Cardiac muscle cell (in vitro differentiated cells and primary cell): ENCODE data around the gene CFAP99. TPM values are rescaled to one million over a fixed set of nuclear protein-coding genes. Genes with fewer than 3 reads are reported as not detected.

Experiments used
- DNase-seq, 2 donors: peaks; one replicate each; pipeline versions ENCODE4 v3.0.0 to v3.0.0-alpha.2; 2010 to 2017; ENCODE audit warnings: low read depth in 1 of 2, low spot score in 1 of 2
- H3K27ac ChIP-seq: fragments of 200-600 bp; sonication (generic); 2 replicates; pipeline ENCODE4 v1.5.1; 2016
- H3K27me3 ChIP-seq: fragments of 200-600 bp; sonication (generic); 2 replicates; pipeline ENCODE4 v1.6.0; 2016; ENCODE audit warnings: control low read depth
- H3K36me3 ChIP-seq: fragments of 200-600 bp; sonication (generic); 2 replicates; pipeline ENCODE4 v1.5.1; 2016; ENCODE audit warnings: control low read depth
- H3K4me1 ChIP-seq: fragments of 200-600 bp; sonication (generic); 2 replicates; pipeline ENCODE4 v1.8.1; 2017; ENCODE audit warnings: low read depth, mild to moderate bottlenecking, mixed run types
- H3K4me3 ChIP-seq: fragments of 200-600 bp; sonication (generic); 2 replicates; pipeline ENCODE4 v1.5.1; 2016; ENCODE audit warnings: mild to moderate bottlenecking
- H3K9me3 ChIP-seq: fragments of 200-600 bp; sonication (generic); 2 replicates; pipeline ENCODE4 v1.5.1; 2017; ENCODE audit warnings: low read depth, mild to moderate bottlenecking, control low read depth
- polyA plus RNA-seq: library from polyadenylated mRNA; unstranded; fragments of >200 nt; fragmentation: Nextera tagmentation; extraction: Ambion mirVana; gene quantifications from 2 replicates; pipeline ENCODE4 v1.2.1, GENCODE V29; 2016
- total RNA-seq: library from RNA; depleted of rRNA; stranded (reverse); fragments of >200 nt; gene quantifications from 2 replicates; pipeline ENCODE4 v1.2.3, GENCODE V29; 2016
- TF ChIP-seq, protein P1 (sequence below): IDR thresholded peaks from 2 replicates; pipeline ENCODE4 v1.5.1; 2012; ENCODE audit warnings: low read depth, mild to moderate bottlenecking, low read length

CFAP99 gene
- total and polyA plus RNA-seq, 2 experiments from 2014 or later: 0.10 TPM; not detected in 1

DNA sequence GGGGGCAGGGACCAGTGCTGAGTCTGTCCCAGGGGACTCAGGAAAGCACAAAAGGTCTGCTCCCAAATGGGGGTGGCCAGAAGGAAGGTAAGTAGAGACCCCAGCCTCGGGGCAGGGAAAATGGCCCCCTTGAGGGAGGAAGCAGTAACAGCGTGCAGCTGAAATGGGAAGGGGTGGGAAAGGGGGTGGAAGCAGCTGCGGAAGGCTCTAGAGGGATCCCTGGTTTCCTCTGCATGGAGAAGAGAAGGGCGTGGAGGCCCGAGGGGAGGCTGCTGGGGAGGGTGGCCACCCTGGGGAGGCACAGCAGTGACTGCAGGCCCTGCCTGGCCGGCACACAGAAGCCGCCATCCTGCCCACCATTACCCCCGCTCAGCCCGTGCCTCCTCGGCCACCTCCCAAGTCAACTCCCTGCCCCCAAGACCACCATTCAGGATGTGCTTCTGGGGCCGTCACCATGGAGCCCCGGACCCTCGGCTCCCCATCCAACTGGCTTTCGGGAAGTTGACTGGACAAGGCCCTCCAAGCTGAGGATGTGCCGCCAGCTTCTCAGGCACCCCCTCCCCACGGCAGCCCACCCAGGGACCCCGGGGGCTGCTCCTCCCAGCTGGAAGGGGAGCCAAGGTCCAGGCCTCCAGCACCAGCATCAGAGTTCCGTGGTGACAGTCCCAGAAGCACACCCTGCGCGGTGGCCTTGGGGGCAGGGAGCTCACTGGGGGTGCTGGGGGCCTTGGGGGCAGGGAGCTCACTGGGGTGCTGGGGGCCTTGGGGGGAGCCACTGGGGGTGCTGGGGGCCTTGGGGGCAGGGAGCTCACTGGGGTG lies 23.6 kb downstream of the CFAP99 start:
- no peaks in the 10 kb centered on the region for H3K9me3 ChIP-seq
- H3K27ac ChIP-seq: no peak overlapping the region
- TF ChIP-seq, protein P1, sequence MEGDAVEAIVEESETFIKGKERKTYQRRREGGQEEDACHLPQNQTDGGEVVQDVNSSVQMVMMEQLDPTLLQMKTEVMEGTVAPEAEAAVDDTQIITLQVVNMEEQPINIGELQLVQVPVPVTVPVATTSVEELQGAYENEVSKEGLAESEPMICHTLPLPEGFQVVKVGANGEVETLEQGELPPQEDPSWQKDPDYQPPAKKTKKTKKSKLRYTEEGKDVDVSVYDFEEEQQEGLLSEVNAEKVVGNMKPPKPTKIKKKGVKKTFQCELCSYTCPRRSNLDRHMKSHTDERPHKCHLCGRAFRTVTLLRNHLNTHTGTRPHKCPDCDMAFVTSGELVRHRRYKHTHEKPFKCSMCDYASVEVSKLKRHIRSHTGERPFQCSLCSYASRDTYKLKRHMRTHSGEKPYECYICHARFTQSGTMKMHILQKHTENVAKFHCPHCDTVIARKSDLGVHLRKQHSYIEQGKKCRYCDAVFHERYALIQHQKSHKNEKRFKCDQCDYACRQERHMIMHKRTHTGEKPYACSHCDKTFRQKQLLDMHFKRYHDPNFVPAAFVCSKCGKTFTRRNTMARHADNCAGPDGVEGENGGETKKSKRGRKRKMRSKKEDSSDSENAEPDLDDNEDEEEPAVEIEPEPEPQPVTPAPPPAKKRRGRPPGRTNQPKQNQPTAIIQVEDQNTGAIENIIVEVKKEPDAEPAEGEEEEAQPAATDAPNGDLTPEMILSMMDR: no peak
- H3K36me3 ChIP-seq: no peaks in the 10 kb centered on the region
- H3K4me1 ChIP-seq: no peaks in the 10 kb centered on the region
- no peaks in the 10 kb centered on the region for H3K27me3 ChIP-seq
- no peak for DNase-seq
- no peak overlapping the region for H3K4me3 ChIP-seq

DNA sequence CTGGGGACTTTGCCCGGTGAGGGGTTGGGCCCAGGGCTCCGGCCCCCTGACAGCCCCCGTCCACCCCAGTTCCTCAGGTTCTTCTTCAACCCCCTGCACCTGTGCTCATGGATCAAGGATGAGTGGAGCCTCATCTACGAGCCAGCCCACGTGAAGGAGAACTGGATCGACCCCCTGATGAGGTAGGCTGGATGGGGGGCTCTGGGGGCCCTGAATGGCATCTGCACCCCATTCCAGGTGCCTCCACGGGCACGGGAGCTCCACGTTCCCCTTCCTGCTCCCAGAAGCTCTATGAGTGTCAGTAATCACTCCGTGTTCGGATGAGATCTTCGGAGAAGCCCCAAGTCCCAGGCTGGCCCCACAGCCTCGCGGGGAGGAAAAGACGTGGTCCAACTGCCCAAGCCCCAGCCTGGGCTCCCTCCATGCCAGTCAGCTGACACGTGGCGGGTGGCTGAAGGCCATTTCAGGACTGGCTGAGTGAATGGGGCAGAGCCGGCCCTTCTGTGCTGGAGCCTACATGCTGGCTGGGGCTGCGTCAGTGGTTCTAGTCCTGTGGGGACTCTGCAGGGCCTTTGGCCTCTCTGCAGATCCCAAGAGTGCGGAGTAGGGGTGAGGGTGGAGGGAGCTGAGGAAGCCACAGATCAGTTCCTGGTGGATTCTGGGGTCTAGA lies 24.4 kb downstream of the CFAP99 start:
- DNase-seq: no peak
- Histone ChIP-seq H3K27ac (no peak overlapping the region), H3K4me1 (no peaks in the 10 kb centered on the region), H3K36me3 (no peaks in the 10 kb centered on the region), H3K9me3 (no peaks in the 10 kb centered on the region), H3K4me3 (no peak overlapping the region), H3K27me3 (no peaks in the 10 kb centered on the region)
- TF ChIP-seq, protein P1: no peak

DNA sequence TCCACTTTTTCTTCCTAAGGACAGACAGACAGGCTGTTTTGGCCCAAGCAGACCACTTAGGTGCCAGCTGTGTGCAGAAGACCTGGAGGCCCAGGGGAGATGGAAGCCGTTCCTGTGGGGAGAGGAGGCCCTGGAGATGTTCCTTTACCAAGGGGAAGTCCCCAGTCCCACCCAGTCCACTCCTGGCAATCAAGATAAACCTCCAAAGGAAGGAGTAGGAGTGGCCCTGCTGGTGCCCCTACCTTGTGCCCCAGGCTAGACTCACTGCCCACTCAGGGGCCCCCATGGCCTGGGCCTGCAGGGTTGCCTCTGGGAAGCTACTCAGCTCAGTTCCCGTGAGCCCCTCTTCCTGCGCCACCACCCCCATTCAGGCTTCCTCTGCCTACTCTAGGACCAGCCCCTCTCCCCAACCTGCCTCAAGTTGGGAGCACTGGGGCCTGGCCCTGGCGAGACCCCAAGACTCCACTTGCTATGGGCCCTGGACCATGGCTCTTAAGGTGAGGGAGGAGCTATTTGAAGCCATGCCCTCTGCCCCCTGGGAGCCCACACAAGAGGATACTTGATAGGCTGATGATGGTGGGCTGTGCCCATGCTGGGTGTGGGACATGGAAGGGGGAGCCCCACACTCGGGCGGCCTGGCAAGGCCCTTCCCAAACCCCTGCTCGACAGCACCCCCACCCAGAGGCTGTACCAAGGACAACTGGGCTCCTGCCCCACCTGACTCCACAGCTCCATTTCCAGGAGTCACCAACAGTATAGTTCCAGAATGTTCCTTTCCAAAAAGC lies 25.4 kb downstream of the CFAP99 start:
- H3K27ac ChIP-seq: no peak overlapping the region
- no peak for DNase-seq
- H3K4me1 ChIP-seq: no peaks in the 10 kb centered on the region
- TF ChIP-seq, protein P1: no peak
- no peak overlapping the region for H3K4me3 ChIP-seq
- H3K27me3 ChIP-seq: no peaks in the 10 kb centered on the region
- H3K9me3 ChIP-seq: no peaks in the 10 kb centered on the region
- no peaks in the 10 kb centered on the region for H3K36me3 ChIP-seq

DNA sequence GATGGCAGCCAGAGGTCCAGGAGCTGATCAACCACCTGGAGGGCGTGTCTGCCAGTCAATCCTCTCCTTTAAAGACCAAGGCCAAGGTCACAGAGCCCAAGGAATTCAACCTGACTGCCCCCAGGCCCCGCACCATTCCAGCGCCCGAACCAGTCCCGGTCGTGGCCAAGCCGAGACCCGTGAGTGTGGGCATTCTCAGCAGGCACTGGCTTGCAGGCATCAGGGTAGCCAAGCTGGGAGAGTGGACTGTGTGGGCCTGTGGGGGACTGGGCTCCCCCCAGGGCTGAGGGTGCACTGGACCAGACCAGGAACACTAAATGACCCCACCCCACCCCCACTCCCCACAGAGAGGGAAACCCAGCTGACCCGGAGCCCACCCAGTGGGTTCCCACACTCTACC lies 26.4 kb downstream of the CFAP99 start:
- no peaks in the 10 kb centered on the region for H3K36me3 ChIP-seq
- no peak overlapping the region for H3K4me3 ChIP-seq
- DNase-seq: no peak
- TF ChIP-seq, protein P1: no peak
- no peaks in the 10 kb centered on the region for H3K27me3 ChIP-seq
- no peaks in the 10 kb centered on the region for H3K9me3 ChIP-seq
- no peak overlapping the region for H3K27ac ChIP-seq
- H3K4me1 ChIP-seq: no peaks in the 10 kb centered on the region

DNA sequence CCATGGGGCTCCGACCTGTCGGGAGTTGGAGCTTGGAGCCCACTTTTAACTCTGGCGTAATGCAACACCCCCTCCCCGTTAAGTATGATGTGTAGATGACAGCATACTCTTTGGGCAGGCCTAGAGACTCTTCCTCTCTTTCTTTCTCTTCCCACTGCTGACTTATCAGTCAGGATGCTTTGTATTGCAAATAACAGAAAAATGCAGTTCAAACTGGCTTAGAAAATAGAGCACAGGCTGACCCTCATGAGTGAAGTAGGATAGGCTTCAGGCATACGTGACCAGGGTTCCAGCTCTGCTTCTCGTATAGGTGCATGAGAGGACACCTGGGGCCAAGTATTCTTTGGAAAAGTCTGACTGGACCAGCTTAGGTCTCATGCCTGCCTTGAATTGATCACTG lies 26.8 kb downstream of the CFAP99 start:
- Histone ChIP-seq H3K9me3 (no peaks in the 10 kb centered on the region), H3K27ac (no peak overlapping the region), H3K36me3 (no peaks in the 10 kb centered on the region), H3K27me3 (no peaks in the 10 kb centered on the region), H3K4me3 (no peak overlapping the region), H3K4me1 (no peaks in the 10 kb centered on the region)
- TF ChIP-seq, protein P1: no peak
- no peak for DNase-seq
